H54 (cell line): ENCODE measurements around the gene APC2.
"Not testable (repeated sequence)": the region's sequence is repeated elsewhere in the genome, so short reads cannot be mapped to it uniquely, and the experiment has no call there.

ENCODE experiments used
- DNase-seq: peaks from one replicate; pipeline ENCODE4 v3.0.0; 2011; ENCODE audit warnings: low spot score, mixed read lengths; ENCODE audit not compliant: insufficient read length
- FAIRE-seq: peaks from 3 replicates; lab custom pipeline; 2011; peaks lifted over from hg19 to GRCh38; lab: Jason Lieb, UNC
- POLR2A ChIP-seq: IDR thresholded peaks from 2 replicates; pipeline ENCODE4 v1.6.1; 2011; ENCODE audit warnings: low read depth, mild to moderate bottlenecking, low read length

APC2 gene

DNA sequence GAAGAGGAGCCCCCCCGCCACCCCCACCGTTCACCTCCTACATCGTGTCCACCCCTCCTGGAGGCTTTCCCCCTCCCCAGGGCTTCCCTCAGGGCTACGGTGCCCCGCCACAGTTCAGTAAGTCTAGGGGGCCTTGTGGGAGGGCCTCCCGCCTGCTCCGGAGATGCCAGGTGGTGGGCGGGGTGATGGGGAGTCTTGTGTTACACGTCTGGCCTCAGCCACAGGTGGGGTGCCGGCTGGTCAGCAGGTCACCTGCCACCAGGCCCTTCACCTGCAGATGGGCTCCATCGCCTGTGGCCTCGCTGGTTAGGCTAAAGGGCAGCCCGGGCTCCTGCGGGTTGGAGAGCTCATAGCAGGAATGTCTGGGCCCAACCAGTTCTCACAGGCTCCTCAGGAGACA, 19.7 kb upstream of the APC2 start:
- no peak for DNase-seq
- no peak for FAIRE-seq
- no peak for TF ChIP-seq POLR2A

DNA sequence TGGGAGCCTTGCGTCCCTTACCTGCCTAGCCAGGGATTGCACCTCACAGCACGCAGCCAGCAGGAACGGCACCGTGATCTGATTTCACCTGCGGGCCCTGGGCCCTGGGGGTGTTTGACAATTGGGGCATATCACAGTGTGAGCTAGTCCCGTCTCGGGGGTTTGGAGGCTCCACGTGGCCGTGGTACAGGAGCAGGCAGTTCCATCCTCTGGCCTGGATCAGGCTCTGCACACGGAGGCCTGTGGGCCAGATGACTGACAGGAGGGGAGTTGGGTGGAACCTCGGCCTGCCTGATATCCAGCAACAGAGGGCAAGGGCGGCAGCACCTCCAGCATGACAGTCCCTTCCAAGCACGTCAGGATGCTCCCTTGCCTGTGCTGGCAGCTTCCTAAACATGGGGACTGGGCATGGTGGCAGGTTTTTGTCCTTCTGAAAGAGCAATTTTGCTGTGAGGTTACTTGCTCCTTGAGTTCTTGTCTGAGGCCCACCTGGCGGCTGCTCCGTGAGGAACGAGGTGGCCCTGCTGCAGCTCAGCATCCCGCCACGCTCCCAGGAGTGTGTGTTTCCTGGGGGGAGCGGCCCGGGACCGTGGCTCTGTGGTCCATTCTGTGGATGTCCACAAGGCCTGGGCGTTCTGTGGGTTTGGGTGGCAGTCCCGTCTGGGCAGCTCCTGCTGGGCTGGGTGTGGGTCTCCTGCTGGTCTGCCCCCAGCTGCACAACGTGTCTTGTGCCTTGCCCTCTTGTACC, 18.0 kb upstream of the APC2 start:
- no peak for FAIRE-seq
- no peak for TF ChIP-seq POLR2A
- no peak for DNase-seq

DNA sequence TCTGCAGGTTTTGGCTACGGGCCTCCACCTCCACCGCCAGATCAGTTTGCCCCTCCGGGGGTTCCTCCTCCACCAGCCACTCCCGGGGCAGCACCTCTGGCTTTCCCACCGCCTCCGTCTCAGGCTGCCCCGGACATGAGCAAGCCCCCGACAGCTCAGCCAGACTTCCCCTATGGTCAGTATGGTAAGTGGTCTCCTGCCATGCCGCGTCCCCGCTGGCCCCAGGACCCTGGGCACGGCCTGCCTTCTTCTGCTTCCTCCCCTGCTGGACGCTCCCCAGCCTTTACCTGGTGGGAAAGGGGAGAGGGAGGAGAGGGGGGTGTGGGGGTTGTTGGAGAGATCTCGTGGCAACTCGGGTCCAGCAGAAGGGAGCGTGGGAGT, 17.4 kb upstream of the APC2 start:
- DNase-seq (no peak), FAIRE-seq (no peak)
- no peak for TF ChIP-seq POLR2A

DNA sequence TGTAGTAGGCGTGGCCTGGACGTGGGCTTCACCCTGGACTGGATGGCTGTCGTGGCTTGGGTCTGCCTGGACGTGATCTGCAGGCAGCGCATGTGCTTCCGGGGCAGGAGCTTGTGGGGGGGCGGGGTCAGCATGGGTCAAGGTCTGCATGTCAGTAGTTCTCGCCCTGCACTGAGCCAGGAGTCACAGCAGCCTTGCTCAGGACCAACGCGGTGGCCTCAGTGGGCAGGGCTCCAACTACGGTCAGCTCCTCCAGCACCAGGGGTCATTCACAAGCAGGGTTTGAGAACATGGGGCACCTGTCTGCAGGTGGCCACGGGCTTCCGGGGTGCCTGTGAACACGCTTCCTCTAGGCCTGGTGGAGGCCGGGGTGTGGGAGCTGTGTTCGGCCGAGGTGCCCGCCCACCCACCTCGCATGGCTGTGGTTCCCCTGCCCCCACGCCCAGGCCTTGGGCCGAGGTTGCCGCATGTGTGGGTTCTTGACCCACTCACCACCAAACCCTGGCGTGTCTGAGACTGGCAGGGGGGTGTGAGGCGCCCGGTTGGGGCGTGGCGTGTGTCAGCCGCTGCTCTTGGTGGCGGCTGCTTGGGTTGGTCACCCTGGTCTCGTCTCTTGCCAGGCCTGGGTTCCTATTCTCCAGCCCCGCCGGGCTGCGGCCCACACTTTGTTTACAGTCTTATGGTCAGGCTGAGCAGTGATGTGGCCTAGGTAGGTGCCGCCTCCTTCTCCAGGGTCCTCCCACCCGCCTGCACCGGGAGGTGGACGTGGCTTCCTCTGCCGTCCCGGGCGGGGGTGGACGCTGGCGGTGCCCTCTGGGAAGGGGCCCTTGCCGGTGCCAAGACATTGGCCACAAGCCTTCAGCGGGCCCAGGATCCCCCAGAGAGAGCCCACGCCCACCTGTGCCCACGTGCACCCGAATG, 16.5 kb upstream of the APC2 start:
- FAIRE-seq (no peak), DNase-seq (no peak)
- no peak for TF ChIP-seq POLR2A

DNA sequence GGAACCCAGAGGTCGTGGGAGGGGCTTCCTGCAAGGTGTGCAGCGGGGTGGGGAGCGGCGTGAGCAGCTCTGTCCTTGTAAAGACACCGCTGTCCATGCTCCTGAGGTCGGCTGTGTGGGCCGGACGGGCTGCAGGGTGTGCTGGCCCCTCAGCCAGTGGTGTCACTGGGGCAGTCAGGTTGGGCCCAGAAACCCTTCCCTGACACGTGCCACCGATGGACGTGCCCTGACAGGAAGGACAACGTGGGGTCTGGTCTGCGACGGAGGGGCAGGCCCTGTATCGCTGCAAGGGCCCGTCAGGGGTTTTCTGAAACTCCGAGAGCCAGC, 15.9 kb upstream of the APC2 start:
- TF ChIP-seq POLR2A, result no peak
- FAIRE-seq, result no peak
- no peak for DNase-seq

DNA sequence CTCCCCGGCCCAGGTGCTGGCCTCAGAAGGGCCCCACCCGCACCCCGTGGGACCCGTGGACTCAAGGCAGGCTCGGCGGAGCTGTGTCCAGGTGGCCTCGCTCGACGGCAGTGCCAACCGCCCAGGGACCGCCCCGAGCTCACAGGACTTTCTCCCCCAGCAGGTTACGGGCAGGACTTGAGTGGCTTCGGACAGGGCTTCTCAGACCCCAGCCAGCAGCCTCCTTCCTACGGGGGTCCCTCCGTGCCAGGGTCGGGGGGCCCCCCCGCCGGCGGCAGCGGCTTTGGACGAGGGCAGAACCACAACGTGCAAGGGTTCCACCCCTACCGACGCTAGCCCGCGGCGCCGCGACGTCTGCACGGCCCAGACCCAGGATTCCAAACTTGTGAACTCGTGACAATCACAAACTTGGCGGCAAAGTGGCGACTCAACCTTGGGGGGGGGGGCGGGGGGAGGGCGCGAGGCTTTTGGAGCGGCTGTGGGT, 15.3 kb upstream of the APC2 start:
- FAIRE-seq, result no peak
- TF ChIP-seq POLR2A, result no peak
- DNase-seq, result no peak

DNA sequence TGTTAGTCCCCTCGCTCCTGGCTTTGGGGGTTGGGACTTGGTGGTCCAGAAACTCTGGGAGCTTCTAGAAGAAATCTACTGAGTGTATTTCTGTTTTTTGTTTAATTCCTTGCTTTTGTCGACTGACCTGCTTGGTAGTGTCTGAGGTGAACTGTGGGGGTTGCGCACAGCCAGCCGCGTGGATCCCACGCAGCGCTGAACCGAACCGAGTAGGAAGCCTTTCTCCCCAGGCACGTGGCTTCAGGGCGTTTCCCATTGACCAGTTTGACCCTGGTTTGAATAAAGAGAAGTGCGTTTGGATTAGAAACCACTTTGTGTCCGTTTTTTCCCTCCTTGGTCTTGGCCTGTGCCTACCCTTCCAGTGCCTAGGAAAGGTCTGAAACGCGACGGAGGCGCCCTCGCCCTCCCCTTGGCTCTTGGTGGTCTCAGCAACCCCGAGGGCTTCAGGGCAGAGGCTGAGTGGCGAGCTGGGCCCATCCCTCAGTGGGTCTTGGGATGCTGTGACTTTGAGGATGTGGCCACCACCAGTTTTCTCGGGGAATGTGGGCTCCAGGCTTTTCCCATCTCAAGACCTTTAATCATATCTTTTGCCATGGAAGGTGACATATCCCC, 14.4 kb upstream of the APC2 start:
- TF ChIP-seq POLR2A, result no peak
- FAIRE-seq, result no peak
- DNase-seq, result no peak

DNA sequence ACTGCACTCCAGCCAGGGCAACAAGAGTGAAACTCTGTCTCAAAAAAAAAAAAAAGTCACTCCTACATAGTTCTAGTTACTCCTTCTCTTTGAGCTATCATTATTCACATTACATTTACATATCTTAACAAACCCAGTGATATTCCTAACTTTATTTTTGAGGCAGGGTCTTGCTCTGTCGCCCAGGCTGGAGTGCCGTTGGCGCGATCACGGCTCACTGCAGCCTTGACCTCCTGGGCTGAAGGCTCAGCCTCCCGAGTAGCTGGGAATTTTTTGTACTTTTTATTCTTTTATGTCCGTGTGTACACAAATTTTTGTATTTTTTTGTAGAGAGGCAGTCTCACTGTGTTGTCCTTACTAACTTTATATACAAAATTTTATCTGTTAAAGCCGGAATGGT, 12.3 kb upstream of the APC2 start:
- FAIRE-seq (no peak), DNase-seq (no peak)
- TF ChIP-seq POLR2A, result no peak

DNA sequence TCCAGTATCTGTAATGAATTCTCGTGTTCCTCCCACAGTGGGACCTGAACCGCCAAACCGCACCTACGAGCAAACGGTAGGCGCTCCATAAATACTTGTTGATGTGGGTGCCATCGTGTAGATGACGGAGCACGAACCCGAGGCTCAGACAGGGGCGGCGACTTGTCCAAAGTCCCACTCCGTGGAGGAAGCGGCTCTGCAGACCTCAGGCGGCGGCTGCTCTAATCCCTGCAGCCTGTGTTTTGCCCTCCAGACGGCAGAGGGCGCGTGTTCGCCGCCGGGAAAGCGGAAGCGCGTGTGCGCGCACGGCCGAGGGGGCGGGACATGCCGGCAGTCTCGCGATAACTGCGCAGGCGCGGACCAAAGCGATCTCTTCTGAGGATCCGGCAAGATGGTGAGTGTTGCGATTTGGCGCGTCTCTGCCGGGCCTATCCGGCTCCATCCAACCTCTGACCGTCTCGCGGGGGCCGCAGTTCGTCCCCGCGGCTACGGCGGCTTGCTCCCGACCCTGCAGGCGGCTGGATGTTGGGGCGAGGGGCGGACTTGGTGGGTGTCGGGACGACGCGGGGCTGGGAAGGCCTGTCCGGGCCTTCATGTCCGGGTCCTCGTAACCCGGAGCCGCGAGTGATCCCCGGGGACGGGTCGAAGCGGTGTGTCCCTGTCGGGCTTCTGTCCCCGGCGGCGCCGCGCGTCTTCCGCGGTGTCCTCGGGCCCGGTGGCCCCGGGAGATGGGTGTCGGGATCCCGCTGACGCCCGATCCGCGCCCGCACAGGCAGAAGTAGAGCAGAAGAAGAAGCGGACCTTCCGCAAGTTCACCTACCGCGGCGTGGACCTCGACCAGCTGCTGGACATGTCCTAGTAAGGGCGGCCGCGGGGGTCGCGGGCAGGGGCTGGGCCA, 11.6 kb upstream of the APC2 start, which contains the start of gene RPS15:
Gene RPS15, plus strand, starts transcription at position 362 of the 898 bp plus-strand sequence. Its CDS starts 30 bp downstream, at position 392.
- peak; percentile 94 for TF ChIP-seq POLR2A
- FAIRE-seq (no peak), DNase-seq (peak; percentile 88)

DNA sequence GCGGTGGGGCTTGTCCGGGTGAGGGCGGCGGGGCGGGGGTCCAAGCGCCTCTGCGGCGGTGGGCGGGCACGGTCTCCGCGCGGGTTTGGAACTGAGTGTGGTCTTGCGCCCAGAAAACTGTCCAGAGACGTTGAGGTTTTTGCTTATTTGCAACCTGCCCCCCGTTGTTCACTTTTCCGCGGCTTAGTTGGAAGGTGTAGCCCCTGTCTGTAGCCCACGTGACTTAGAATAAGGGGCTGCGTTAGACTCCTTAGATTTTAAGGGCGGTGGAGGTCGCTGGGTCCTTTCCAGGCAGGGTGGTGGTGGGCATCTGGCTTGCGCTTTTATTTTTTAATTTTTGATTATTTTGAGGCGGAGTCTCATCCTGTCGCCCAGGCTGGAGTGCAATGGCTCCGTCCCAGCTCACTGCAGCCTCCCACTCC, 11.0 kb upstream of the APC2 start:
- DNase-seq (no peak), FAIRE-seq (no peak)
- TF ChIP-seq POLR2A, result no peak

DNA sequence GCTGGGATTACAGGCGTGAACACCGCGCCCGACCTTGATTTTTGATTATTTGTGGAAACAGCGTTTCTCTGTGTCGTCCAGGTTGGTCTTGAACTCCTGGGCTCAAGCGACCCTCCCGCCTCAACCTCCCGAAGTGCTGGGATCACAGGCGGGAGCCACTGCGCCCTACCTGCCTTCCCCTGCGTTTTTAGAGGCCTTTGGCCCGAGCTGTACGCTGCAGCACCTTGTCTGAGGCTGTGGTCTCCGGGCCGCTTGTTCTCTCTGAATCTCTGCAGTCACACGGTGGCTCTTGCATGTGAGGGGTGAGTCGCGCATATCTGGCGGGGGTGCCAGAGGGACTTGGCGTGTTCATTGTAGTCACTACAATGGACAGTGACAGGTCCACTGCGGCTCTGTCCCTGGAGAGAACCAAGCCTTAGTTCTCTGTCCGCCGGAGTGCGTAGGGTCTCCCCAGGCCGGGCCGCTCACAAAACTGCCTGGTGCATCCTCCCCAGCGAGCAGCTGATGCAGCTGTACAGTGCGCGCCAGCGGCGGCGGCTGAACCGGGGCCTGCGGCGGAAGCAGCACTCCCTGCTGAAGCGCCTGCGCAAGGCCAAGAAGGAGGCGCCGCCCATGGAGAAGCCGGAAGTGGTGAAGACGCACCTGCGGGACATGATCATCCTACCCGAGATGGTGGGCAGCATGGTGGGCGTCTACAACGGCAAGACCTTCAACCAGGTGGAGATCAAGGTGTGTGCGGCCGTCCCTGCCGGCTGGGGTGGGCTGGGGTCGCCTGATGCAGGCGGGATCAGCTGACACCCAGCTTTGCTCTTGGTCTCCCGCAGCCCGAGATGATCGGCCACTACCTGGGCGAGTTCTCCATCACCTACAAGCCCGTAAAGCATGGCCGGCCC, 10.2 kb upstream of the APC2 start:
- not testable (repeated sequence) for FAIRE-seq

DNA sequence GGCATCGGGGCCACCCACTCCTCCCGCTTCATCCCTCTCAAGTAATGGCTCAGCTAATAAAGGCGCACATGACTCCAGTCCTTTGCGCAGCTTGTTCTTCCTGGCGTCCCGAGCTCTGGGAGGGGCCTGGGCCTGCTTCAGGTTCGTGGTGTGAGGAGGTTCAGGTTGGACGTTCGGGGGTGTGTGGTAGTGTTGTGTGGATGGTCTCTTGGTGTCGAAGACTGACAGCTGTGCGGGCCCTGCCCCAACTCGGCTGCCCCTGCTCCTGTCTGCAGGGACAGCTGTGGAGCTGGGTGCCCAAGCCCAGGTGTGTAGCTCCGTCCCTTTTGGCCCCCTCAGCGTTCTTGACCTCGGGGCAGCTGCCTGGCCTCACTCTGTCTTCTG, 9.5 kb upstream of the APC2 start:
- TF ChIP-seq POLR2A, result no peak
- DNase-seq (no peak), FAIRE-seq (no peak)

More for the DNA sequence above, 10.2 kb upstream of the APC2 start:
- DNase-seq, result not testable (repeated sequence)
